HG02885 (cell line): ENCODE data around the gene PNCK.
"Not testable (repeated sequence)": the region's sequence is repeated elsewhere in the genome, so short reads cannot be mapped to it uniquely, and the experiment has no call there.

Experiments used
- ATAC-seq: cut with Tn5 transposase; IDR thresholded peaks from one replicate; pipeline ENCODE4 v1.9.1; 2021; ENCODE audit warnings: mild to moderate bottlenecking; ENCODE audit not compliant: unreplicated experiment, poor library complexity

PNCK gene

DNA sequence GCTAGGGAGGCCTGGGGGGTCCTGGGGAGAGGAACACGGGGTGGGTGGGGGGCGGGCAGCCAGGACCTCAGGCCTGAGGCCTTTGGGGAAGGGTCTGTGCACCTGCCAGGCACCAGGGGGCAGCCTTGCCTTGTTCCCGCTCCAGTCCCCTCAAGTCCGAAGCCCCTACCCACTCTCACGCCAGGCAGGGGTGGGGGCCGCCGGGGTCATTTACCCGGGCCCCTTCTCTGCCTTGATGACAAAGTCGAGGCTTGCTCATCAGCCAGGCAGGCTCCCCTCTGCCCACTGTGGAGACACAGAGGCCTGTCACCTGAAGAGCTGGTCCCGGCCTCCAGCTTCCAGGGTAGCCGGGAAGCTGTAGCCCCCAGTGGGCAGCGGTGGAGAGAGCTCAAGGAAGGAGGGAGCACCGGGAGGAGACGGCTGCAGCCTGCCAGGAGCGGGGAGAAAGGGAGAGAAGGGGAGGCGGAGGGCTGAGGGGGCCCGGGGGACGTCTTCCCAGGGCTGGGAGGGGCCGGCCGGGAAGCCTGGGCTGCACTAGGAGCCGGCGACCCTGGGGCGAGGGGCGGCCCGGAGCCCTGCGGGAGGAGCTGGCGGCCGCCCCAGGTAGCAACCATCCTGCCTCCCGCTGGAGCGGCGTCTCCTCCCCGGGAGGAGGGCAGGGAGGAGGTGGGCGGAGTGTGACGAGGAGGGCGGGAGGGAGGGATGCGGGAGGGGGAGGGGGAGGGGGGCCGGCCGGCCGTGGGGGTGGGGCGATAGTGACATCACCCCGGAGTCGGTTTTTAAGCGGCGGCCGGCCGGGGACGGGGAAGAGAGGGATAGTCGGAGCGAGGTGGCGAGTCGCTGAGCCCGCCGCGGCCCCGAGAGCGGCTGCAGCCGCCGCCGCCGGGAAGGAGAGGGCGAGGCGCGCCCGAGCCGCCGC, 13.8 kb upstream of the PNCK start, which contains the start of gene SLC6A8:
Gene SLC6A8 (plus strand): TSS at position 806 of the 919 bp plus-strand sequence. CDS start 649 bp downstream, outside the sequence.
- no peak for ATAC-seq

DNA sequence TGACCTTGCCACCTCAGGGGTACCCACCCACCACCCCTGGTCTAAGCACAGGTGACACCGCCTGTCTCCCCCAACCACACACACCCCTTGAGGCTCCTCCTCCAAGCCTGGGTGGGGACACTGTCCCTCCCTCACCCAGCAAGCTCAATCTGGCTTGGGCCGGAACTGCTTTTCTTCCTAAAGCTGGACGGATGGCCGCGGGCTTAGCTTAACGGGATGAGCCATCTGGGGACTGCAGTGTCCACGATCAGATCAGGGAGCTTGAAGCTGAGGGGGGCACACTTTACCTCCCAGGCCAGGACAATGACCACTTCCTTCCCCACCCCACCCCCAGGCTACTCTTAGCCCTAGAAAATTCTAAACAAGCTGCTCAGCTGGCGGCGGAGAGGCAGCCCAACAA, 13.1 kb upstream of the PNCK start:
- ATAC-seq, result no peak

DNA sequence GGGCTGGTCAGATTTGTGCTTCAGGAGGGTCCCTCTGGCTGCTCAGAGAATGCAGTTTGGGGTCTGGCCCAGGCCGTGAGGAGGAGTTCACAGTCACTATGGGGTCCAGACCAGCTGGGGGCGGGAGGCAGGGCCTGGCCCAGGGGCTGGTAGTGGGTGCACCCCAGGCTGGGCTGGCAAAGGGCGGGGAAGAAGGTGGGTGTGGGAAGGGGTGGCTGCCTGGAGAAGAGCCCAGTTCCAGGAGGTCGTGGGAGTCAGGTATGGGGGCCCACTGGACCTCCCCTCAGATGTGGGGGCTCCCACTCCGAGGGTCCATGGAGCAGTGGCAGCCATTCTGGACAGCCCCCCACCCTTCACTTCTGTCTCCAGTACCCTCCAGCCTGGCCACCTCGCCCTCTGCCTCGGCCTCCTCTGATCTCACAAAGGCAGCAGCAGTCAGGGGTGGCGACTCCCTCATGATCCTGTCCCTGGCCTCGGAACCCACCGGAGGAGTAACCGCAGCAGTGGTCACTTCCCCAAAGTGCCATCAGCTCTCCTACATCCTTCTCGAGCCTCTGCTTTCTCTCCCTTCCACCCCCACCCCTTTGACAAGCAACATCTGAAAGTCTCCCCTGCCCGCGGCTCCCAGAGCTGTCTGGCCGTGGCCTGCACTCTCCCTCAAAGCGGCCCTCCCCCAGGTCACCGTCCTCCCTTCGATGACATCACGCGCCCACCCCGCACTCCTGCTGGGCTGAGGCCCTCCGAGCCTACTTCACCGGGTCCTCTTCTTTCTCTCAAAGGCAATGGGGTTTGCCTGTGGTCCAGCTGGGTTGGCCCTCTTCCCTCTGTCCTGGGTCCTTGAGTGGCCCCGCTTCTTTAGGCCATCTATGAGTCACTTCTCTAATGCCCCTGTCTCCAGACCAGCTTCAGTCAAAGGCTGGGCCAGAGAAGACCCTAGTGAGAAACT, 12.4 kb upstream of the PNCK start:
- no peak for ATAC-seq

DNA sequence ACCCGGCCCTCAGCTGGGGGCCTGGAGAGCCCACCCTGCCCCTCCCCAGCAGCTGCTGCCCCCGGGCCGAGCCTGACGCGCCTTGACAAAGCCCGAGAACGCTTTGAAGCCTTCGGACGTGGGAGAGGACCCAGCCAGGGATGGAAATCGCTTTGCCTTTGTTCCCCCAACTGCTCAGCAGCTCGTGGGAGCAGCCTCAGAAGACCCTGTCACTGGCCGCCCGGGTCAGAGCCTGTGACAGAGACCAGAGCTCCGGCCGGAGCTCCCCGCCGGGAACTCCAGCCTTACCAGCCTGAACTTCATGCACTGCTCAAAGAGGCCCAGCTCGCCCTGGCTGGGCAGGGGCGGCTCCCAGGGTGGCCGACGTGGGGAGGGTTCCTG, 11.5 kb upstream of the PNCK start:
- no peak for ATAC-seq

DNA sequence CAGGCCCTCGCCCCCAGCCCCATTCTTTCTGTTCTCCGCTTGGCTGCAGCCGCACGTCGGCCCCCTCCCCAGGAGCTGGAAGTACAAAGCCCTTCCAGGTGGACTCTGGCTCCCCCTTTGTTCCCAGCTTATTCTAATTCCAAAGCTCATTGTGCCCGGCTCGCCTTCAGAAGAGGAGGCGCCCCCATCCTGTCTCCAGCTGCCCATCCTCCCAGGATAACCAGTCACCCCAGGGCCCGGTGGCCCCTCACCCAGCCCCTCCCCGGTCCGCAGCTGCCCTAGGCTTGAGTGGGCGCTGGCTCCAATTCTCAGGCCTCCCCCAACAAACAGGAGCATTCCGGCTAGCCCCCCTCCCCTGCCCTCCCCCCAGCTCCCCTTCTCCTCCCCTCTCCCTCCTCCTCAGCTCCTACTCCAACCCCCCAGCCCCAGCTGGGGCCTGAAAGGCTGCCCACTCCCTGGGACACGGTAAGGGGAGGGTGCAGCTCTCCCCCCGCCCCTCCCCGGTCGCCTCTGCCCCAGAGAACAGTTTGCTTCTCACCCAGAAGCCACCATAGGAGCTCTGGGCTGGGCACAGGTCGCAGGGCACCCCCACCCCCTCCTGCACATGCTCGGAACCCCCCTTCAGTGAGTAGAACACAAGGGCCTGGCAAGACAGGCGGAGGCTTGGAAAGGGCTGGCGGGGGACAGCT, 11.0 kb upstream of the PNCK start:
- no peak for ATAC-seq

DNA sequence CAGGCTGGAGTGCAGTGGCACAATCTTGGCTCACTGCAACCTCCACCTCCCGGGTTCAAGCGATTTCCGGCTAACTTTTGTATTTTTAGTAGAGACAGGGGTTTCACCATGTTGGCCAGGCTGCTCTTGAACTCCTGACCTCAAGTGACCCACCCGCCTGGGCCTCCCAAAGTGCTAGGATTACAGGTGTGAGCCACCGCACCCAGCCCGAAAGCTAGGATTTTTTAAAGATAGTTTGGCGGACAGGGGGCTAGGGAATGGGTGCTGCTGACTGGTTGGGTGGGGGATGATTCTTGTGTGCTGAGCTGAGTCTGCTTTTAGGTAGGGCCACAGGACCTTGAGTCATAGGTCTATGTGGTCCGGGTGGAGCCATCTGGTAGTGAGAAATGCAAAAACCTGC, 9.9 kb upstream of the PNCK start:
- ATAC-seq, result not testable (repeated sequence)

DNA sequence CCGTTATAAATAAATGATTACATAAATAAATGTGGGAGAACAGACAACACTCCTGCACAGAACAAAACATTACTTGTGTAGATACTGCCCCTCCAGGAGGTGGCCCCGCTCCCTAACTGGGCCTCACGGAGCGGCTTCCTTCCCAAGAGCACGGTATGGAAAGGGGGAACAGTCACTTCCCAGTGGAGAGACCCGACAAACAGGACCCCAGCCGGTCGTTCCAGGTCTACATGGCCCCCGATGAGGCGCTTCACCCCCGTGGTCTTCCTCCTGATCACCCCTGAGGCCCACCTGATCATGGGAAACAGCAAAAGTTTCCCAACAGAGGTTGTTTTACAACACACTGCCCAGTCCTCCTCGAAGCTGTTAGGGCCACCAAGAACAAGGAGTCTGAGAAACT, 7.6 kb upstream of the PNCK start:
- ATAC-seq, result no peak

DNA sequence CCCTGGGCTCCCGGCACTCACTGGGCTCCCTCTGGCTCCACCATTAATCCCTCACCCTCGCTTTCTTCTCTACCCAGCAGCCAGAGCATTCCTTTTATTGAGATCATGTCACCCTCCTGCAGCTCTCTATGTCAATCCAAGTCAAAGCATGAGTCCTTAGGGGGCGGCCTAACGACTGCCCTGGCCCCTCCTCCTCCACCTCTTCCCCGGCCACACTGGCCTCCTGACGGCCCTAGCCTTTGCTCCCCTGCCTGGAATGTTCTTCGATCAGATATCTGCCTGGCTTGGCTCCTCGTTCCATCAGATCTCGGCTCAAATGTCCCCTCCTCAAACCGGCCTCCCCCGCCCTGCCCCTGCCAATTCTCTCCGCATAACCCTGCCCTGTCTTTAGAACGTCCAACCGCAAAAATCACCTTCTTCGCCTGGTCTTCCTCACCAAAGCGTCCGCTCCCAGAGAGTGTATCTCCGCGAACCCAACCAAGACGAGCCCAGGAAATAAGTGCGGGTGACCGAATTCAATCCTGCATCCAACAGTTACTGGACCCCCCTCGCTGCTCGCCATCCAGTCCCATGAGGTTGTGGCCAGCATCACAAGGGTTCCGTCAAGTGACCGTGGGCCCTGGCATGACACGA, 722 bp upstream of the PNCK start:
- ATAC-seq, result no peak

DNA sequence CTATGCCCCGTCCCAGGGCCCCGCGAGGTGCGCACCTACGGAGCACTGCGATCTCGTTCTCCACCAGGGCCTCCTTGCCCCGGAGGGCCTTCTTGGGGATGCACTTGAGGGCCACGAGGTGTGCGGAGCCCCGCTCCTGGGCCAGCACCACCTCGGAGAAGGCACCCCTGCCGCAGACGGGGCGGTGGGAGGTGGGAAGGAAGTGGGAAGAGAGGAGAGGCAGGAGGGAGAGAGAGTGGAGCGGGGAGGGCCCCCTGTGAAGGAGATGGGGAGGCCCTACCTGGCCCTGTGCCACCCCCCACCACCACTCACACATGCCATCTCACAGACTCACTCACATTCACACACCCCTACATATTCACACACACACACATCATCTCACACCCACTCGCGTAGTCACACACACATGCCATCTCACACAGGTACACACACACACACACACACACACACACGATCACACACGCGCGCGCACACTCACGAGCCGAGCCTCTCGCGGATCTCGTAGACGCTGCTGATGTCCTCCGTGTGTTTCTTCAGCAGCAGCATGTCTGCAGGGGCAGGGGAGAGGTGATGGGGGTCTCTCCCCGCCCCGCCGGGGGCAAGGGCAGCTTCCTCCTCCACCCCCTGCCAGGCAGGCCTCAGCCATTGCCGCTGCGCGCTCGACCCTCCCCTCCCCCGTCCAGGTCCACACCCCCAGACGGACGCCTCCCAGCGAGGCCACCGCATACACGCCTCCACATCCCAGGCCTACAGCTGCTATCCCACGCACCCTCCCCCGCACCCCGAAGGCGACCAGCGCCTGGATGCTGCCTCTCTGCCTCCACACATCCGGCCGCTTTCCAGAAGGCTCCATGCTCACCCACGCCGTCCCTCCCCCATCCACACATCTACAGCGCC, 834 bp downstream of the PNCK start:
- no peak for ATAC-seq

DNA sequence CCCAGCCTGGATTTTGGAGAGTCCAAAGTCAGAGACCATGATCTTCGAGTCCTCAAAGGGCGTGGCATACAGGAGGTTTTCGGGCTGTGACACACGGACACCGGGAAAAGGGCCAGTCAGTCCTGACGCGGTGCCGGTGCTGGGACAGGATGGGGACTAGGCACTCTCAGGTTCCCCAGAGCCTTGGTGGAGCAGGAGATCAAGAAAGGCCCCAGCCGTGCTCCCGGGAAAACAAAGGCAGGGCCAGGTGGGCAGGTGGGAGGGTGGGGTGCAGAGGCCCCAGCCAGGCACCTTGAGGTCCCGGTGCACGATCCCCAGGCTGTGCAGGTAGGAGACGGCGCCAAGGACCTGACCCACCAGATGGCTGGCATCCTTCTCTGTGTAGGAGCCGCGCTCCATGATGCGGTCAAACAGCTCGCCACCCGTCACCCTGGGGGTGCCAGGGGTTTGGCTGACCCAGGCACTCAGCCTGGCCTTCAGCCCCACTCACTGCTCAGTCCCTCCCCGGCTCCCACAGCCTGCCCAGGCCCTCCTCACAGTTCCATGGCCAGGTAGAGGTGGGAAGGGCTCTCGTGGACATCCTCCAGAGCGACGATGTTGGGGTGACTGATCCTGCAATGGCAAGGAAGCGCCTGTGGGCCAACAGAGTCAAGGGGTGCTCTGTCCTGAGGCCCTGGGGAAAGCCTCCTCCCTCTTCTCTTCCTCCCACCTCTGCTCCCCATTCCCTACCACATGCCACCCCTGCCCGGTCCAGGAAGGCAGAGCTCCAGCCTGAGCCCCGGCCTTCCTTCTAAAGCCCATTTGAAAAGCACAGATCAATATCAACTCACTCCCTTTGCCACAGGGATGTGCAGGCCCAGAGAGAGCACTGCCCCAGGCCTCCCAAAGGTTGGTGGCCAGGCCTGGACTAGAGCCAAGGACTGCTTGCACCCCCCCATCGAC, 1.8 kb downstream of the PNCK start:
- ATAC-seq, result no peak

DNA sequence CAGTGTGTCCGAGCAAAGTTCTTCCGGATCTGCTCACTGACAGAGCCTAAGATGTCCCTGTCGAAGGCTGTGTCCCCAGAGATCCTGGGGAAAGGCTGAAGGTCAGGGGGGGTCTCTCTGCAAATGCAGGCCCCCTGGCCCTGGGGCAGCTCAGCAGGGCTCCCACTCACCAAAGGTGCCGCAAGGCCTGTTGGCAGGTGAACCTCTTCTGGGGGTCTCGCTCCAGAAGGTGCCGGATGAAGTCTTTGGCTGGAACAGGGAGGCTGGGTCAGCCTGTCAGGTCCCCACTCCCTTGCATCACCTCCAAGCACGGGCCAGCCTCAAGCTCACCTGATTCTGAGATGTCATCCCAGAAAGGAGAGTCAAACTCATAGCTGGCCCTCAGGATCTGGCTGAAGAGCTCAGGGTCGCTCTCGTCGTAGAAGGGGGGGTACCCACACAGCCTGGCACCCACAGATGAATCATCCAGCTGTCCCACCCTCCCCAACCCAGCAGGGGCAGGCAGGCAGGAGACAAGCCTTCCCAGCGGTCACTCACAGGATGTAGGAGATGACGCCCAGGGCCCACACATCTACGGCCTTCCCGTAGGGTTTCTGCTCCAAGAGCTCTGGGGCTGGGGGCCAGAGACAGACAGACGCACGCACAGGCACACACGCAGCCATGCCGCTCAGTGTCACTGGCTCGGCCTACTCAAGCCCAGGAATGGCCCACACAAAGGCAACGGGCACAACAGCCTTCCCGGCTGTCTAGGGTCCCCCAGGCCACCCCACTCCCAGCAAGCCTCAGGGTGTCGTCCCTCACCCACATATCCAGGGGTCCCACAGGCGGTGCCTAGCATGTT, 2.6 kb downstream of the PNCK start:
- no peak for ATAC-seq

DNA sequence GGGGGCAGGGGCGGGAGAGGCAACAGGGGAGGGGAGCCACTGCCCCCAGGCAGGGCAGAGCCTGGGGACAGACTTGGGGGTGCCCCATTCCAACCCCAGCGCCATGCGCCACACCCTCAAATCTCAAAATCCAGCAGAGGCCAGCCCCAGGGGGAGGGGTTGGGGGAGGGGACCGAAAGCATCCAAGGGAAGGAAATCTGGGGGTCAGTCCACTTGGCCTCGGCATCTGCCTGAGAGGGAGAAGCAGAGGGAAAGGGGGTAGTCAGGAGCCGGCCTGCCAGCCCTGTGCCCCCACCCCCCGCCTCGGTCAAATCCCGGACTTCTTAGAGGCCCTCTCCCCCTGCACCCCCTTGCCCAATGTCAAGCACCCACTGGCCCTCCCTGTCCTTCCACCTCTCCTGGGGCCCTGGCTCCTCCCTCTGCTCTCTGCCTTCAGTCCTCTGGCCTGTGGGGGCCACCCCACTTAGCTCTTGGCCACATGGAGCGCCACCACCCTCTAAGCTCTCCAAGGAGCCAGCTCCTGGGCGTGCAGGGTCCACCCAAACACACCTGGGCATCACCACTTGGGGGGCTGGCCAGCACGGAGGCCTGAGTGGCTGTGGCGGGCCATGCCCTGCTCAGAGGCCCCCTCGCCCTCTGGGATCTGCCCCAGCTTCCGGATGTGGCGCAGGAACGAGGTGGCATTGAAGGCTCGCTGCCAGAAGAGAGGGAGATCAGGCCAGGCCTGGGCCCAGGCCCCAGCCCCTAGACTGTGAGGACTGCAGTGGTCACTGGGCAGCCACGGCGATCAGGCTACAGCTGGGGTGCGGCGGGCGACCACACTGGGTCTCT, 3.5 kb downstream of the PNCK start:
- ATAC-seq, result no peak

DNA sequence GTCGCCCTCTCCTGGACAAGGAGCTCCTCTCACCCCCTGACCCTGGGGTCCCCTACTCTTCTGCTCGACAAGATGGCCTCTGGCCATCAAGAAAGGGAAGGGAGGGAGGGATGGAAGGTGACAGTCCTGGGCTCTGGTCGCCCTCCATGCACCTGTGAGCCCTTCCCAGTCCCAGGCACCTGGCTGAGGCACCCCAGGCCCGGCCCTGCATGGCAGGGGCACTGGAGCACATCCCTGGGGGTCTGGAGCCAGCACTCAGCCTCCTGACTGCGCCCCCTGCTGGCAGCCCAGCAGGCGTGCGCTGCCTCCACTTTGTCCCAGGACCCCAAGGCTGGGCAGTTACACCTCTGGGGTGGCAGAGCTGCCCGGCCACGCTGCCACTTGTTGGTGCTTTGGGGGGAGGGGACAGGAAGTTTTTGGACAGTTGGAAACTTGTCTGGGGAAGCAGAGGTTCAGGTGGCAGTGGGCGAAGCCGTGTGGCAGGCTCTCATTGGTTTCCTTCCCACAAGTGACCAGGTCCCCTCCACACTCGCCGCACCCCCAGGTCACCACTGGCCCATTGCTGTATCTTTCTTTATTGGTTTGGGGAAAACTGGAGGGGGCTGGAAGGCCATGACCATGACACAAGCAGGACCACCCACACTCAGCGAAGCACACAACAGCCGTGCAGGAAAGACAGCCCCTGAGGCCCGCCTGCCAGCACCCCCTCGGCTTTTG, 4.3 kb downstream of the PNCK start:
- no peak for ATAC-seq

DNA sequence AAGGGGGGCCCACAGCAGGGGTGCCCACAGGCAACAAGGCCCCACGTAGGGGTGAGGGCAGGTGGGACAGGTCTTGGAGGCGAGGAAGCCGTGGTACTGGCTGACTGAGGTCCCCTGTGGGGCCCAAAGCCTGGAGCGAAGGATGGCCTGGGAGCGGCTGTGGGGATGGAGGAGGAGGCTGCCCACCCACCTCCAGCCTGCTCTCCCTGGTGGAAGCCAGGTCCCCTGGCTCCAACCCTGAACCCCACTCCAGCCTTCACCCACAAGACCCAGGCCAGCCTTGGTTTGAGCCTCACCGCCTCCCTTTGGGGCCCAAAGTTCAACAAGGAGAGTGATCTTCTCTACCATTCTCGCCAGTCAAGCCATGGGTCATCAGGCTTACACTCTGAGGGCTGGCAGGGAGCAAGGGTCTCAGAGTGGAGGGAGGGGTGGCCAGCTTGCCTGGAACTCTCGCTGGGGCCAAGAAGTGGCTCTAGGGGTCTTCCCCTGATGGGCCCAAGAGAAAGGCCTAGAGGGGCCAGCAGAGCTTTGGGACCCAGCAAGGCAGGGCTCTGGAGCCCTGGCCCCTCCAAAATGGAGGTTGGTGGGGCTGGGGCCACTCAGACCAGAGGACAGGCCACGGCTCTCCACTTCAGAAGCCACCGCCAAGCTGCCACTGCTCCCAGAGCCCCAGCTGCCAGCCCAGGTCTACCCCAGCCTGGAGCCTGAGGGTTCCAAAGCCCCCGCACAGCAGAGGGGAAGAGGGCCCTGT, 5.0 kb downstream of the PNCK start:
- no peak for ATAC-seq

DNA sequence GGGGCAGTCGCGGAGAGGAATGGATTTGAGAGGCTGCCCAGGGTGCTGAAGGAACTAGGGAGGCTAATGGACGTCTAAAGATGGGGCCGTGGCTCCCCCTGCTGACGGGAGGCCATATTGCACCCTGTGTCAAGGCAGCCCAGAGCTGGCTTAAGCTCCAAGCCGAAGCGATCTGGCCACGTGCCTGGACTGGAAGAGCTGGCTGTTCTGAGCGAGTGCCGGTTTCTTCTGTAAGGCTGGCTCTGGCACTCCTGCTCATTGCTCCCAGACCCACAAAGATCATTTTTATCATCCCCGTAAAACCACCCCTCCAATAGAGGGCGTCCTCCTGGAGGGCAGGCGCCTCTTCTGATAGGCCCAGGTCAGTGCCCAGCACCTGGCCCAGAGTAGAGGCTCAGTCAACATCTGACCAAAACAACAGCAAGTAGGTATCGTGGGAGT, 5.6 kb downstream of the PNCK start:
- peak; percentile 49 for ATAC-seq
